A673 (cell line): ENCODE results near the gene PALLD. TPM values are rescaled to one million over a fixed set of nuclear protein-coding genes. Genes with fewer than 3 reads are reported as not detected.

Source experiments
- BruUV-seq: library from RNA; stranded (reverse); fragments of 400-500 nt; replicated peaks from 2 replicates; lab custom pipeline; 2021; lab: Mats Ljungman, UMichigan
- CTCF ChIA-PET: fragments of 300-600 bp; sonication (Branson Sonifier 250); formaldehyde crosslinking; loops from one replicate; lab custom pipeline; 2022; ENCODE audit warnings: antibody characterized with exemption; lab: Charles Lee
- POLR2A ChIA-PET: fragments of 300-600 bp; sonication (Branson Sonifier 250); formaldehyde crosslinking; loops from one replicate; lab custom pipeline; 2022; ENCODE audit warnings: antibody characterized with exemption; ENCODE audit not compliant: low non-redundant PET; lab: Charles Lee
- DNase-seq: peaks from one replicate; pipeline ENCODE4 v3.0.0-alpha.2; 2015; ENCODE audit warnings: low spot score
- H3K27ac ChIP-seq: fragments of 200-600 bp; sonication (generic); 2 replicates; pipeline ENCODE4 v1.5.1; 2016; ENCODE audit warnings: mixed run types, low read depth, mild to moderate bottlenecking, mixed read lengths, antibody characterized with exemption, low read length; ENCODE audit not compliant: poor library complexity, severe bottlenecking
- H3K27me3 ChIP-seq: fragments of 200-600 bp; sonication (generic); replicated peaks from 2 replicates; pipeline ENCODE4 v1.6.1; 2017; ENCODE audit warnings: mixed run types, low read depth, mild to moderate bottlenecking, mixed read lengths, antibody characterized with exemption, low read length; ENCODE audit not compliant: insufficient read depth, poor library complexity
- H3K36me3 ChIP-seq: fragments of 200-600 bp; sonication (generic); 2 replicates; pipeline ENCODE4 v1.6.1; 2016; ENCODE audit warnings: mixed run types, mild to moderate bottlenecking, mixed read lengths, antibody characterized with exemption, low read length; ENCODE audit not compliant: insufficient read depth, poor library complexity, severe bottlenecking
- H3K4me1 ChIP-seq: fragments of 200-600 bp; sonication (generic); 2 replicates; pipeline ENCODE4 v1.6.1; 2017; ENCODE audit warnings: mixed run types, mild to moderate bottlenecking, mixed read lengths, antibody characterized with exemption, low read length; ENCODE audit not compliant: insufficient read depth, poor library complexity, severe bottlenecking
- H3K4me3 ChIP-seq: fragments of 200-600 bp; sonication (generic); 2 replicates; pipeline ENCODE4 v1.5.1; 2016; ENCODE audit warnings: low read depth, mixed run types, mild to moderate bottlenecking, mixed read lengths, low read length; ENCODE audit not compliant: poor library complexity, severe bottlenecking
- H3K9me3 ChIP-seq: fragments of 200-600 bp; sonication (generic); 2 replicates; pipeline ENCODE4 v1.6.1; 2016; ENCODE audit warnings: mixed run types, low read depth, mild to moderate bottlenecking, mixed read lengths, antibody characterized with exemption, low read length; ENCODE audit not compliant: poor library complexity, severe bottlenecking
- EZH2 ChIP-seq: fragments of 200-600 bp; sonication (generic); IDR thresholded peaks from 2 replicates; pipeline ENCODE4 v1.6.1; 2017; ENCODE audit warnings: borderline replicate concordance, low read depth, mild to moderate bottlenecking, mixed read lengths, antibody characterized with exemption, low read length; ENCODE audit not compliant: poor library complexity, severe bottlenecking
- intact Hi-C: fragments of 100-400 bp; cut with micrococcal nuclease; formaldehyde crosslinking; loops from one replicate; pipeline ENCODE4 v1.10.0; 2022; ENCODE audit not compliant: unreplicated experiment
- total RNA-seq: library from RNA; stranded (reverse); gene quantifications from 2 replicates; pipeline ENCODE4 v1.2.3, GENCODE V29; 2021
- TF ChIP-seq, protein P1 (sequence below): fragments of 300-800, 200-600 bp; sonication (generic); conservative IDR thresholded peaks from 2 replicates; pipeline ENCODE4 v1.5.1; 2017; ENCODE audit warnings: low read depth, mild to moderate bottlenecking, antibody characterized with exemption, low read length, moderate library complexity, mixed read lengths

PALLD gene
- total RNA-seq, 1 experiment from 2014 or later, result 44.1 TPM

GRCh38 chr4:168891688-168892087, 394.8 kb downstream of the PALLD start:
- ChIA-PET POLR2A (no interaction called here), CTCF (no interaction called here)
- intact Hi-C loops, result no loop called here
- H3K9me3 ChIP-seq, result no peaks in the 10 kb centered on the region
- TF ChIP-seq, protein P1, sequence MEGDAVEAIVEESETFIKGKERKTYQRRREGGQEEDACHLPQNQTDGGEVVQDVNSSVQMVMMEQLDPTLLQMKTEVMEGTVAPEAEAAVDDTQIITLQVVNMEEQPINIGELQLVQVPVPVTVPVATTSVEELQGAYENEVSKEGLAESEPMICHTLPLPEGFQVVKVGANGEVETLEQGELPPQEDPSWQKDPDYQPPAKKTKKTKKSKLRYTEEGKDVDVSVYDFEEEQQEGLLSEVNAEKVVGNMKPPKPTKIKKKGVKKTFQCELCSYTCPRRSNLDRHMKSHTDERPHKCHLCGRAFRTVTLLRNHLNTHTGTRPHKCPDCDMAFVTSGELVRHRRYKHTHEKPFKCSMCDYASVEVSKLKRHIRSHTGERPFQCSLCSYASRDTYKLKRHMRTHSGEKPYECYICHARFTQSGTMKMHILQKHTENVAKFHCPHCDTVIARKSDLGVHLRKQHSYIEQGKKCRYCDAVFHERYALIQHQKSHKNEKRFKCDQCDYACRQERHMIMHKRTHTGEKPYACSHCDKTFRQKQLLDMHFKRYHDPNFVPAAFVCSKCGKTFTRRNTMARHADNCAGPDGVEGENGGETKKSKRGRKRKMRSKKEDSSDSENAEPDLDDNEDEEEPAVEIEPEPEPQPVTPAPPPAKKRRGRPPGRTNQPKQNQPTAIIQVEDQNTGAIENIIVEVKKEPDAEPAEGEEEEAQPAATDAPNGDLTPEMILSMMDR, result no peak
- no peak for TF ChIP-seq EZH2
- H3K36me3 ChIP-seq, result peaks cover 38% of the 10 kb centered on the region
- BruUV-seq, result no TSS peak
- no peaks in the 10 kb centered on the region for H3K27me3 ChIP-seq
- no peak for DNase-seq
- H3K4me1 ChIP-seq, result no peaks in the 10 kb centered on the region
- H3K4me3 ChIP-seq, result no peak overlapping the region
- no peak overlapping the region for H3K27ac ChIP-seq

DNA sequence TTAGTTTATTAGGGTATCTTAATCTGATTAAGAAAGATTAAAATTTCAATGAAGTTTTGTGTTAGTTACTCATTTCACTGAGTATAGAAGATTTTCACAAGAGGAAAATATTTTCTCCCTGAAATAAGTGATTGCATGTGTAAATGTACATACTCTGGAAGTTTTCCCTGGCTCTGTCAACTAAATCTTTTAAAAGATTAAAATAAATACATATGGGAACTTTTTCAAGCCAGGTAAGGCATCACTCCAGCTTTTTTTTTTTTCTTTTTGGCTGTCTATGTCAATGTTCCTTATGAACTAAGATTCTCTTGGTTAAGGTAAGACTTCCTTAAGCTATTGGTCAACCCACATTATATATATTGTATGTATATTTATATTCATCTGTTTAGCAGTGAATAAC, 395.6 kb downstream of the PALLD start:
- H3K36me3 ChIP-seq, result peaks cover 38% of the 10 kb centered on the region
- no peaks in the 10 kb centered on the region for H3K9me3 ChIP-seq
- DNase-seq, result no peak
- intact Hi-C loops, result no loop called here
- ChIA-PET POLR2A (no interaction called here), CTCF (no interaction called here)
- H3K27me3 ChIP-seq, result no peaks in the 10 kb centered on the region
- BruUV-seq, result no TSS peak
- no peak overlapping the region for H3K27ac ChIP-seq
- no peak for TF ChIP-seq EZH2
- TF ChIP-seq, protein P1, result no peak
- no peak overlapping the region for H3K4me3 ChIP-seq
- H3K4me1 ChIP-seq, result no peaks in the 10 kb centered on the region

GRCh38 chr4:168893205-168893604, 396.4 kb downstream of the PALLD start:
- H3K36me3 ChIP-seq, result peaks cover 38% of the 10 kb centered on the region
- CTCF ChIA-PET, result no interaction called here
- BruUV-seq, result no TSS peak

More at GRCh38 chr4:168893205-168893604, 396.4 kb downstream of the PALLD start:
- no peak for DNase-seq
- Histone ChIP-seq H3K4me3 (no peak overlapping the region), H3K9me3 (no peaks in the 10 kb centered on the region), H3K27me3 (no peaks in the 10 kb centered on the region), H3K27ac (no peak overlapping the region), H3K4me1 (no peaks in the 10 kb centered on the region)
- intact Hi-C loops, result no loop called here
- no peak for TF ChIP-seq EZH2
- TF ChIP-seq, protein P1, result no peak
- POLR2A ChIA-PET, result no interaction called here
